Activated T-helper 1 cell treated with Interleukin-2 at 50 U/mL for 16 hours (primary cell): ENCODE data around the gene ZNF81.
"Not testable (repeated sequence)": the region's sequence is repeated elsewhere in the genome, so short reads cannot be mapped to it uniquely, and the experiment has no call there.

Experiments used
- DNase-seq: peaks from one replicate; pipeline ENCODE4 v3.0.0-alpha.2; 2020; ENCODE audit warnings: low read depth

ZNF81 gene

GRCh38 chrX:47936224-47936939, 99.7 kb downstream of the ZNF81 start:
- DNase-seq = no peak

GRCh38 chrX:47936940-47937317, 100.2 kb downstream of the ZNF81 start:
- DNase-seq = no peak

GRCh38 chrX:47940448-47940847, 103.7 kb downstream of the ZNF81 start:
- no peak for DNase-seq

GRCh38 chrX:47941423-47941822, 104.7 kb downstream of the ZNF81 start:
- no peak for DNase-seq

- not testable (repeated sequence) for DNase-seq
Observed at GRCh38 chrX:47955295-47955694, 118.6 kb downstream of the ZNF81 start.

GRCh38 chrX:47956016-47956415, 119.3 kb downstream of the ZNF81 start:
- DNase-seq = no peak

- not testable (repeated sequence) for DNase-seq
Observed at GRCh38 chrX:47958206-47958605, 121.5 kb downstream of the ZNF81 start.

GRCh38 chrX:47958761-47959342, 122.2 kb downstream of the ZNF81 start:
- no peak for DNase-seq

- no peak for DNase-seq
Observed at GRCh38 chrX:47960406-47960805, 123.7 kb downstream of the ZNF81 start.

GRCh38 chrX:47961830-47962229, 125.1 kb downstream of the ZNF81 start:
- DNase-seq = not testable (repeated sequence)

- DNase-seq = not testable (repeated sequence)
Observed at GRCh38 chrX:47965526-47965925, 128.8 kb downstream of the ZNF81 start.
